Activated naive CD8-positive, alpha-beta T cell treated with anti-CD3 and anti-CD28 coated beads, Interleukin-2, amount 50 U/mL, for 24 hours (primary cell): ENCODE measurements around the gene COL6A5.
"Not testable (repeated sequence)": the region's sequence is repeated elsewhere in the genome, so short reads cannot be mapped to it uniquely, and the experiment has no call there.

ENCODE experiments used
- ATAC-seq: fragments of 150-1000 bp; cut with Tn5 transposase; one replicate; pipeline ENCODE4 v1.10.0; 2021
- DNase-seq: peaks from one replicate; pipeline ENCODE4 v3.0.0; 2021
- H3K27ac Mint-ChIP-seq: one replicate; pipeline ENCODE4 v1.8.0; 2021; ENCODE audit warnings: mild to moderate bottlenecking, mixed read lengths
- H3K27me3 Mint-ChIP-seq: one replicate; pipeline ENCODE4 v1.8.0; 2021; ENCODE audit warnings: mixed read lengths
- H3K36me3 Mint-ChIP-seq: one replicate; pipeline ENCODE4 v1.8.0; 2021; ENCODE audit warnings: low read depth, mixed read lengths
- H3K4me1 Mint-ChIP-seq: one replicate; pipeline ENCODE4 v1.8.0; 2021; ENCODE audit warnings: mixed read lengths
- H3K4me3 Mint-ChIP-seq: one replicate; pipeline ENCODE4 v1.8.0; 2021; ENCODE audit warnings: mild to moderate bottlenecking, moderate library complexity, mixed read lengths
- H3K9me3 Mint-ChIP-seq: one replicate; pipeline ENCODE4 v1.8.0; 2021; ENCODE audit warnings: mixed read lengths

COL6A5 gene

DNA sequence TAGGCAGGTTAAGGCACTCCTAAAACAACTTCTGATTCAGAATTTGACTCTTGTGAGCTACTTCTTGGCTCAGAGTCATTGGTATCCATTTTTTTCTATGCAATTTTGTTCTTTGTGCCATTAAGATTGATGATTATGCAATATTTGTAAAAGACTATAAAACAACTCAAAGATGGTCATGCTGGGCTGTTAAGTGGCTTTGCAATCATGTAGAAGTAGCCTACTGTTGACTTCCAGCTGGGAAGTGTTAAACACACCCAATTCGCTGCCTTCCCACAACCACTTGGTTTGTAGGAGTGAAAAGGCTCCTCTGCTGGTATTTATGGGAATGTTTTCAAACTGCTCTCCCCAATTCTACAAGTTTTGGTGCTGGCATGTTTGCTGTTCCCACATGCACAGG is 96.8 kb downstream of the COL6A5 start:
- H3K9me3 Mint-ChIP-seq: no peaks in the 10 kb centered on the region
- peaks cover 6% of the 10 kb centered on the region for H3K27me3 Mint-ChIP-seq
- ATAC-seq (no peak), DNase-seq (no peak)
- no peaks in the 10 kb centered on the region for H3K4me1 Mint-ChIP-seq
- H3K27ac Mint-ChIP-seq: no peak overlapping the region
- no peaks in the 10 kb centered on the region for H3K36me3 Mint-ChIP-seq
- H3K4me3 Mint-ChIP-seq: no peak overlapping the region

GRCh38 chr3:130446840-130447239 is 101.4 kb downstream of the COL6A5 start:
- H3K36me3 Mint-ChIP-seq, H3K9me3 Mint-ChIP-seq, H3K4me3 Mint-ChIP-seq, H3K27me3 Mint-ChIP-seq, H3K27ac Mint-ChIP-seq, H3K4me1 Mint-ChIP-seq, ATAC-seq, DNase-seq: not testable (repeated sequence)

DNA sequence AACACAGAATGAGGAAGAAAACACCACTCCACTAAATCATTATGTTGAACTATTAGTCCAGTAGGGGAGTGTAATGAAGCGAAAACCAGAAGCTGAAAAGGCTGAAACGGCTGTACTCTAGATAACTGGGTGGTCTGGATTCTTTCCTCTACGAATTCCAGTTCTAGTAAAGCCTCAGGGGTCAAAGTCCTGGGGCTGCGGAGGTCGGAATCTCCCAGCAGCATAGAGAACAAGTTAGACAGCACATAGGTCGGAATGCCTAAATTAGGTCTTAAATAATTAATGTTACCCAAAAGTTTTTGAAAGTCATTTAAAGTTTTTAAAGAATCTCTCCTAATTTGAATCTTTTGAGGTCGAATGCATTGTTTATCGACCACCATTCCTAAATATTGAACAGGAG is 102.7 kb downstream of the COL6A5 start:
- ATAC-seq: not testable (repeated sequence)

GRCh38 chr3:130456540-130456939 is 111.1 kb downstream of the COL6A5 start:
- DNase-seq (no peak), ATAC-seq (no peak)
- Mint-ChIP-seq H3K4me3 (no peak overlapping the region), H3K4me1 (no peaks in the 10 kb centered on the region), H3K27ac (no peak overlapping the region), H3K9me3 (peaks cover 1% of the 10 kb centered on the region), H3K36me3 (no peaks in the 10 kb centered on the region), H3K27me3 (peaks cover 5% of the 10 kb centered on the region)

More for the DNA sequence above, 102.7 kb downstream of the COL6A5 start:
- H3K4me3 Mint-ChIP-seq, H3K4me1 Mint-ChIP-seq, H3K27ac Mint-ChIP-seq, H3K27me3 Mint-ChIP-seq, DNase-seq, H3K9me3 Mint-ChIP-seq, H3K36me3 Mint-ChIP-seq: not testable (repeated sequence)

- no peak overlapping the region for H3K4me3 Mint-ChIP-seq
- no peaks in the 10 kb centered on the region for H3K36me3 Mint-ChIP-seq
- no peaks in the 10 kb centered on the region for H3K4me1 Mint-ChIP-seq
- no peaks in the 10 kb centered on the region for H3K9me3 Mint-ChIP-seq
- DNase-seq (no peak), ATAC-seq (no peak)
- peaks cover 5% of the 10 kb centered on the region for H3K27me3 Mint-ChIP-seq
- H3K27ac Mint-ChIP-seq: no peak overlapping the region
Observed at GRCh38 chr3:130457671-130458070, 112.2 kb downstream of the COL6A5 start.

DNA sequence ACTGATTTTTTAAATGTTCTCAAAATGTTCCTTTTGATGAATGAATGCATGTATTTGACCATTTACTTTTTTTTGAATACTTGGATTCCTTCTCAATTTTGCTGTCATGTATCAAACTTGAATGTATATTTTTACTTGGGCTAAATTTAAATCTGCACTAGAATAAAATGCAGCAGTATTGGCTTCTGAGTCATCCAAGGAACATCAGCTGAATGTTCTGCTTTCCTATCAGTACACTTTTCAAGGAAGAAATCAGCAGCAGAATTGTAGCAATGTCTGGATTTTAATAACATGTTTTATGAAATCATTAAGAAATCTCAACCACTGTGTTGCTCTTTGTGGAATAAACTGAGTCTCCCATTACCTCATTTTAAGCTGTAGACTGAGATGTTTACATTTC is 114.5 kb downstream of the COL6A5 start:
- no peak overlapping the region for H3K4me3 Mint-ChIP-seq
- ATAC-seq: no peak
- no peak overlapping the region for H3K27ac Mint-ChIP-seq
- DNase-seq: no peak
- H3K4me1 Mint-ChIP-seq: no peaks in the 10 kb centered on the region
- no peaks in the 10 kb centered on the region for H3K9me3 Mint-ChIP-seq
- H3K27me3 Mint-ChIP-seq: peaks cover 5% of the 10 kb centered on the region
- no peaks in the 10 kb centered on the region for H3K36me3 Mint-ChIP-seq

DNA sequence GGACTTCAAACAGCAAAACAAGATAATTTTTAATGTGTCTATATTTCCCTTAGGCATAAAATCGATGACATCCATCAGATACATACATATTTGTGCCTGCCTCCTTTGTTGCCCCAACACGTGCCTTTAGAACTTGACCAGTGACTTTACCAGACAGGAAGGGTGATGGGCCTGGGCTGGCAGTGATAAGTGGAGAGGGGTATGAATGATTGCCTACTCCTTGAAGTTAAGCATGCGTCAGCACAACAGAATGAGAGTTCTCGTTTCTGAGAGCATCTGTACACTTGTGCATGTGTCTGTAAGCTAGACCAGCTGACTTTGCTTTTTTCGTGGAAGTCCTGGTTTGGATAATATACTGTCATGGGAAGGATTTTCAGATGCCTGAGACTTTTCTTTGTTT is 116.6 kb downstream of the COL6A5 start:
- Mint-ChIP-seq H3K36me3 (no peaks in the 10 kb centered on the region), H3K27ac (no peak overlapping the region), H3K9me3 (no peaks in the 10 kb centered on the region), H3K4me1 (no peaks in the 10 kb centered on the region), H3K27me3 (peaks cover 5% of the 10 kb centered on the region), H3K4me3 (no peak overlapping the region)
- ATAC-seq: no peak
- DNase-seq: no peak

DNA sequence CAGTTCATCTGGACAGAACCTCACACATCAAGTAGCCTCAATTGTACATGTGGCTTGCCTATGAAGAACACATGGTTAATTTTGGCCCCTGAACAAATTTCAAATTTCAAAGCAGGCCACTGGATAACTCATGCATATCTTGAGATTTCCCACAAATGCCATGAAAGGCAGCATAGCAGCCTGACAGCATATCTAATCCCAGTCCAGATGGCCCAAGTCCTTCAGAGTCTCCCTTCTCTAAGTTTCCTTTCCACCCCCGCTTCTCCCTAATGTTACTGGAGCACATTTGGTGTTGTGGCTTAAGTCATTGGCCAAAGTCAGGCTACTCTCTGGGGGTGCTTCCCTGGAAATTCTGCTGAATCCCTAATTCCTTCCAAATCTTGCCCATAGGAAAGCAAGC is 117.7 kb downstream of the COL6A5 start:
- H3K4me1 Mint-ChIP-seq: no peaks in the 10 kb centered on the region
- no peaks in the 10 kb centered on the region for H3K9me3 Mint-ChIP-seq
- H3K4me3 Mint-ChIP-seq: no peak overlapping the region
- H3K27ac Mint-ChIP-seq: no peak overlapping the region
- H3K27me3 Mint-ChIP-seq: peaks cover 5% of the 10 kb centered on the region
- no peak for DNase-seq
- no peaks in the 10 kb centered on the region for H3K36me3 Mint-ChIP-seq
- no peak for ATAC-seq

DNA sequence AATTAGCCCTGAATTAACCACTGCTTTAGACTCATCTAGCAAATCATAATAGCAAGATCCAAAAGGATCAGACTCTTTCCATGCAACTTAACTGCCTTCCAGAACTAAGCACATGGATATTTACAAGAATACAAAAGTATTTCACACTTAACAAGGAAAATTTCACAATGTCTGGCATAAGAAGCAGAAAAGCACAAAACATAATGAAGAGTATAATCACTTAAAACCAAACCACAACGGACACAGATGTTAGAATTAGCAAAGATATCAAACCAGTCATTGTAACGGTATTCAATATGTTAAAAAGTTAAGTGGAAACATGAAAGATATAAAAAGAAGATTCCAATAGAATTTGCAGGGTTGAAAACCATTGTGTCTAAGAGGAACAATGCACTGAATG is 120.0 kb downstream of the COL6A5 start:
- DNase-seq (no peak), ATAC-seq (no peak)
- Mint-ChIP-seq H3K9me3 (no peaks in the 10 kb centered on the region), H3K27me3 (peaks cover 7% of the 10 kb centered on the region), H3K4me3 (no peak overlapping the region), H3K36me3 (no peaks in the 10 kb centered on the region), H3K4me1 (no peaks in the 10 kb centered on the region), H3K27ac (no peak overlapping the region)

GRCh38 chr3:130468311-130468710 is 122.8 kb downstream of the COL6A5 start:
- Mint-ChIP-seq H3K36me3 (no peaks in the 10 kb centered on the region), H3K27me3 (peaks cover 7% of the 10 kb centered on the region), H3K9me3 (no peaks in the 10 kb centered on the region), H3K27ac (no peak overlapping the region), H3K4me3 (no peak overlapping the region), H3K4me1 (no peaks in the 10 kb centered on the region)
- ATAC-seq (no peak), DNase-seq (no peak)

GRCh38 chr3:130470126-130470525 is 124.7 kb downstream of the COL6A5 start:
- Mint-ChIP-seq H3K27ac (no peak overlapping the region), H3K36me3 (no peaks in the 10 kb centered on the region), H3K9me3 (peaks cover 7% of the 10 kb centered on the region), H3K27me3 (peaks cover 4% of the 10 kb centered on the region), H3K4me3 (no peak overlapping the region), H3K4me1 (no peaks in the 10 kb centered on the region)
- ATAC-seq (no peak), DNase-seq (no peak)

DNA sequence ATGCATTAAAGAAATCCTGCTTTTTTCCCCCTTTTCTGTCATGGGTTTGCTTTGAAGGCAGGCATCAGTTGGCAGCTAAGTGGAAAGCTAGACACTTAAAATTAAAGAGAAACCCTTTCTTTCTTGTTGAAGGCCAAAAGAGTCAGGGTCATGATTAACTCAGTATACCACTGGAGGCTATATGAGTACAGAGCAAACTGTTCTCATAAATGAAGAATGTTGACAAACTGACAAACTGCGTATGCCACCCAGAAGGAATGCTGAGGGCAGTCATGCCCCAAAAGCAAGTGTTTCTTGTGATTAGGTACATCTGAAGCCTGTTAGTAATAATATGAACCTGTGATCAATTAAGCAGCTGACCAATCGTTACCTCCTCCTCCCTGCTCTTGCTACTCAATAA is 127.9 kb downstream of the COL6A5 start:
- no peaks in the 10 kb centered on the region for H3K36me3 Mint-ChIP-seq
- ATAC-seq (no peak), DNase-seq (no peak)
- H3K4me3 Mint-ChIP-seq: no peak overlapping the region
- H3K9me3 Mint-ChIP-seq: peaks cover 7% of the 10 kb centered on the region
- peaks cover 2% of the 10 kb centered on the region for H3K27me3 Mint-ChIP-seq
- H3K27ac Mint-ChIP-seq: no peak overlapping the region
- H3K4me1 Mint-ChIP-seq: no peaks in the 10 kb centered on the region

GRCh38 chr3:130480736-130481135 is 135.3 kb downstream of the COL6A5 start:
- H3K9me3 Mint-ChIP-seq: peaks cover 7% of the 10 kb centered on the region
- H3K27ac Mint-ChIP-seq: no peak overlapping the region

DNA sequence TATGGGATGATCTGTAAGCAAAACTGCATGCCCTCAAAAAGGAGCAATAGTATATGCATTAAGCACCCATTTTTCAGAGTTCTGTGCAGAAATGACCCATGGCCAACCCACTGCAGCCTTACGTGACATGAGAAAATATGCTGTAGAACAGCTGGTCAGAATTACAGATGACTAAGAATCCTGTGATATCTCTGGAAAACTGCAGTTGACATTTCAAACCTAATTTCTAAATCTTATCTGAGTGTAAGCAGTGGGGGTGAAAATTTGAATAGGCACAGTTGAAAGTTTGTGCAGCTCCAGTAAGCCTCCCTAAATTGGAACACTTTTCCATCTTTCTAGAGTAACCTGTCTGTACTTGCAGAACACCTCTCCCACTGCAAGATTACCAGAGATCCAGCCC is 142.8 kb downstream of the COL6A5 start:
- H3K27me3 Mint-ChIP-seq: no peaks in the 10 kb centered on the region
- no peak overlapping the region for H3K27ac Mint-ChIP-seq
- no peaks in the 10 kb centered on the region for H3K36me3 Mint-ChIP-seq
- no peak overlapping the region for H3K4me3 Mint-ChIP-seq
- no peaks in the 10 kb centered on the region for H3K9me3 Mint-ChIP-seq
- no peak for ATAC-seq
- no peak for DNase-seq
- no peaks in the 10 kb centered on the region for H3K4me1 Mint-ChIP-seq

More at GRCh38 chr3:130480736-130481135, 135.3 kb downstream of the COL6A5 start:
- DNase-seq: no peak
- Mint-ChIP-seq H3K27me3 (no peaks in the 10 kb centered on the region), H3K4me1 (no peaks in the 10 kb centered on the region), H3K36me3 (no peaks in the 10 kb centered on the region), H3K4me3 (no peak overlapping the region)
- no peak for ATAC-seq

DNA sequence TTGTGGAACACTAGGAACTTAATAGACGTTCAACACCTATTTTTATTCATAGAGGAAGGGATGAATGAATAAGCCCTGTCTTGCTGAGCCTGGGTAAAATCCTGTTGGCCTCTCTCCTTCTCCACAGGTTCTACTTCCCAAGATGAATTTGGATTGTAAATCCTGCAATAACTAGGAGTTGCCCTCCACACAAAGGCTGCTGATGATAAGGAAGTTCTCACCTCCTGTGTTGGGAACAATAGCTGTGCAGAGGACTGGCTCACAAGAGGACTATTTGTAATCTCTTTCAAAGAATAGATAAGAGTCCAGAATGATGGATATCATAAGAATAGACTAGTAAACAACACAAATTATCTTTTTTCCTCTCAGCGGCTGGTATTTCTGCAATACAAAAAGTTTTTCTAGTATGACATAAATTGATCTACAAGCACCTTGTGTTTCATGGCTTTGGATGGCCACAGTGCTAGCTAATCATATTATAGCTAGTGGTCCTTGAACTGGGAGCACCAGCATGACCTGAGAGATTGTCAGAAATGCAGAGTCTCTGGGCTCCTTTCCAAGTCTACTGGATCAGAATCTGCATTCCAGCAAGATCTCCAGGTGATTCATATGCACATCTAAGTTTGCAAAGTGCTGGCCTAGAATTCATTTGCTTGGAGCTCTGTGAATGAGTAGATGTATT is 143.4 kb downstream of the COL6A5 start:
- no peaks in the 10 kb centered on the region for H3K36me3 Mint-ChIP-seq
- no peak for ATAC-seq
- H3K27ac Mint-ChIP-seq: no peak overlapping the region
- DNase-seq: no peak
- no peaks in the 10 kb centered on the region for H3K9me3 Mint-ChIP-seq
- H3K4me1 Mint-ChIP-seq: no peaks in the 10 kb centered on the region
- H3K27me3 Mint-ChIP-seq: no peaks in the 10 kb centered on the region
- no peak overlapping the region for H3K4me3 Mint-ChIP-seq

- Mint-ChIP-seq H3K4me3 (no peak overlapping the region), H3K36me3 (no peaks in the 10 kb centered on the region), H3K27me3 (no peaks in the 10 kb centered on the region), H3K27ac (no peak overlapping the region), H3K4me1 (no peaks in the 10 kb centered on the region), H3K9me3 (no peaks in the 10 kb centered on the region)
- DNase-seq (no peak), ATAC-seq (no peak)
Observed at GRCh38 chr3:130490241-130490640, 144.8 kb downstream of the COL6A5 start.
